Stimulated activated CD8-positive, alpha-beta memory T cell treated with anti-CD3 and anti-CD28 coated beads, Interleukin-7, amount 100 ng/mL, for 1 hour (primary cell): ENCODE data around the gene VCL.
"Not testable (repeated sequence)": the region's sequence is repeated elsewhere in the genome, so short reads cannot be mapped to it uniquely, and the experiment has no call there.

Experiments used
- DNase-seq, 2 donors: peaks; one replicate each; pipeline ENCODE4 v3.0.0-alpha.2; 2020; ENCODE audit warnings: low read depth in 2 of 2

Gene VCL

DNA sequence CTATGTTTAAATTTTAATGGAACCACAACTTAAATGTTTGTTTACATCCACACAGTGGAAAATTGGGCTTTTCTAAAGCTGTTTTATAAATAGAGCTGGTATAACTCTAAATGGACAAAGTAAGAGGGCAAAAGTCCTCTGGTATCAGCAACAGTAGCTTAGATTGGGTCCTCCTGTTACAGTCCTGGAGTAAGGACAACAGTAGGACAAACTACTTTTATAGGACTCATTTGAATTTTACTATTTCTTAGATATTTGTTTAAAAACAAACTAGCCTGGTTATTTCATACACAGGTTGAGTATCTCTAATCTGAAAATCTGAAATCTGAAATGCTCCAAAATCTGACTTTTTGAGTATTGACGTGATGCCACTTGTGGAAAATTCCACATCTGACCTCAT is 8.4 kb downstream of the VCL start:
- no peak for DNase-seq

DNA sequence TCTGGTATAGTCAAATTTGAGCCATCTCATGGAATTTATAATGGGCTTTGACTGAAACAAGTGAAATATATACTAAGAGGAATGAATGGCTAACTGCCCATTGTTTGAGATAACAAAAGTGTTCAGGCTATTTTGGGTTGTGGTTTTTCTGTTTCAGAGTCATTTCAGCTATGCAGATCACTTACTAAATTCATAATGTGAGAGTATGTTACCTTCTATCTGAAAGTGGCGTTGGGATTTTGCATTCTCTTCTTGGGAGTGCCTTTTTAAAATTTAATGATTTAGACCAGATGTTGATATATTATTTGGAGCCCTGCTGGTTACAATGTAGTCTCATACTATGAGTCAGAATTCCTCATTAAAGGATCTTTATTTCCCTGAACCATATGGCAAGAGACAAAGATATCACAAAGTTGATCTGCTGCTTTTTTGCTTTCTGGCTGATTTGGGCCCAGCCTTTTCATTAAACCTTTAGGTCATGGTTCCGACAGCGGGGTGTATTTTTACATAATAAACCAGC is 10.4 kb downstream of the VCL start:
- no peak for DNase-seq

DNA sequence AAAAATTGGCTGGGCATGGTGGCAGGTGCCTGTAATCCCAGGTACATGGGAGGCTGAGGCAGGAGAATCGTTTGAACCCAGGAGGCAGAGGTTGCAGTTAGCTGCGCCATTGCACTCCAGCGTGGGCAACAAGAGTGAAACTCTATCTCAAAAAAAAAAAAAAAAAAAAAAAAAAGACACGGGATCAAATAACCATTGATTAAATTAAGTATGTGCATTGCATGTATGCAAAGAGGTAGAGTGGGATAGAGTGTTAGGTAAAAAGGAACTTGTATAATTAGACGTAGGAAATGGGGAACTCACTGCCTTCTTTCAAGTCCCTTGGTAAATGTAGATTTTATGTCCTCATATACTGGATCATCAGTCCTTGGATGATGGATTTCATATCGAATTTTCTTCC is 13.1 kb downstream of the VCL start:
- no peak for DNase-seq

DNA sequence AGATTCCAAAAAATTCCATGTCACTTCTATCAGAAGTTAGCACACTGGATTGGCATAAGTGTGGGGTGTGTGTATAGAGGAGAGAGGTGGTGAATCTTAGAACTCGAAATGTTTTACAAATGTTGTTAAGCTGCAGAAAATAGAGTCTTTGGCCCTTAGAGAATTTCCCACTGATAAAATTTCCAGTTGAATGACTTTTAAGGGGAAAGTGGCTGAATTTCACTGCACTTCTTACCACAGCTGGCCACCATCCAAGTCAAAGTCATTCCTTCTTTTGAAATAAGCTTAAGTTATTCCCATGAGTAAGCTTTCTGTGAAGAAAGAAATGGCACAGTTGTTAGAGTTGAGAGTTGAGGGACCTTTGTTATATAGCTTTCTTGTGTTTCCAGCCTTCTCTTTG is 13.9 kb downstream of the VCL start:
- no peak for DNase-seq

DNA sequence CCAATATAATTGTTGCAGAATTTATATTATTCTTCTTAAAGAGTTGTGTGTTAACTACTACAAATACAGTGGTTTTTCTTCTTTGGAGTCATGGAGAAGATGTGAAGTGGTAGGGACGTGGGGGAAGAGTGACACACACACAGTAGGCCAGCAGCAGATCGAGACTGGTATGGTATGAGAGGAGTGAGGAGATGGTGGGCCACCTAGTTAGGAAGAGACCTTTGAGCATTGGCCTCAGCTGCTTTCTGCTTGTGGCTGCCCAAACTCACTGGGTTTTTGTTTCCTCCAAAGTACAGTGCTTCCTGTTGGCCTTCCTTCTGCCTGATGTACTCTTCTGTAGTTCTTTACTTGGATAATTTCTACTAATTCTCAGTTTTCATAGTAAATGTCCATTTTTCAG is 14.6 kb downstream of the VCL start:
- DNase-seq = no peak

DNA sequence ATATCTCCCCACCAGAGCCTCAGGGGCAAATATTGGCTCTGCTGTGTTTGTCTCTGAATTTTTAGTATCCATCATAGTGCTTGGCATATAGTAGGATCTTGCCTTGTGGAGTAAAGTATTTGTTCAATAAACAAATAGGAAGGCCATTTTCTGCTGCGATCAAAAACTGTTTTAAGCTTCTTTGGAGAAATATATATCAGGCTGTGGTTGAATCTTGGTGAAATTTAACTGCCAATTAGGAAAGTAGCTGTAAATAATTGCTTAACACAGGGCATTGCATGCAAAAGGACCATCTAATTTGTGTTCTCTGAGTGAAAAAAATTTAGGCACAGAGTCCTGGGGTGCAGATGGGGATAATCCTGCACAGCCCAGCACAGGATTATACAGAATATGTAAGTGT is 15.1 kb downstream of the VCL start:
- no peak for DNase-seq

DNA sequence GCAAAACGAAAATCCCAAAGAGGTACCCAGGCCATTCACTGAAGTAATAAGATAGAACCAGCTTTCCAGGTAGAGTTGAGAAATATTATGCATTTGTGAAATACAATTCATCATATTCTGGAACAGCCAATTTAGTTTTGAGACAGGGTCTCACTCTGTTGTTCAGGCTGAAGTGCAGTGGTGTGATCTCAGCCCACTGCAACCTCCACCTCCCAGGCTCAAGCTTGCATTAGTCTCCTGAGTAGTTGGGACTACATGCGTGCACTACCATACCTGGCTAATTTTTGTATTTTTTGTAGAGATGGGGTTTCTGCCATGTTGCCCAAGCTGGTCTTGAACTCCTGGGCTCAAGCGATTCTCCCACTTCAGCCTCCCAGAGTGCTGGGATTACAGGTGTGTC is 16.7 kb downstream of the VCL start:
- DNase-seq = not testable (repeated sequence)

DNA sequence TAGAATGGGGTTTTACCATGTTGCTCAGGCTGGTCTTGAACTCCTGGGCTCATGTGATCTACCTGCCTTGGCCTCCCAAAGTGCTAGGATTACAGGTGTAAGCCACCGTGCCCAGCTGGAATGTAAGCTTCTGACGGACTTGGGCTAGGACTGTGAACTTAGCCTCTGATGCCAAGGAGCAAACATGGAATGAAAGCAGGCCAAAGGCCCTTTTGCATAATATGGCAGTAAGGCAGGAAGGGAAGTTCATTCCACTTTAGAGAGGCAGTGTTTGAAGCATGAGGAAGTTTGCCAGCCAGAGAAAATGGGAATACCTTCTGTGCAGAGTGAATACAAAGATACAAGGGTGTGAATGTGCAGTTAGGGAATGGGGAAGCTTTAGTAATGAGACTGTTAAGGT is 20.3 kb downstream of the VCL start:
- DNase-seq = no peak

DNA sequence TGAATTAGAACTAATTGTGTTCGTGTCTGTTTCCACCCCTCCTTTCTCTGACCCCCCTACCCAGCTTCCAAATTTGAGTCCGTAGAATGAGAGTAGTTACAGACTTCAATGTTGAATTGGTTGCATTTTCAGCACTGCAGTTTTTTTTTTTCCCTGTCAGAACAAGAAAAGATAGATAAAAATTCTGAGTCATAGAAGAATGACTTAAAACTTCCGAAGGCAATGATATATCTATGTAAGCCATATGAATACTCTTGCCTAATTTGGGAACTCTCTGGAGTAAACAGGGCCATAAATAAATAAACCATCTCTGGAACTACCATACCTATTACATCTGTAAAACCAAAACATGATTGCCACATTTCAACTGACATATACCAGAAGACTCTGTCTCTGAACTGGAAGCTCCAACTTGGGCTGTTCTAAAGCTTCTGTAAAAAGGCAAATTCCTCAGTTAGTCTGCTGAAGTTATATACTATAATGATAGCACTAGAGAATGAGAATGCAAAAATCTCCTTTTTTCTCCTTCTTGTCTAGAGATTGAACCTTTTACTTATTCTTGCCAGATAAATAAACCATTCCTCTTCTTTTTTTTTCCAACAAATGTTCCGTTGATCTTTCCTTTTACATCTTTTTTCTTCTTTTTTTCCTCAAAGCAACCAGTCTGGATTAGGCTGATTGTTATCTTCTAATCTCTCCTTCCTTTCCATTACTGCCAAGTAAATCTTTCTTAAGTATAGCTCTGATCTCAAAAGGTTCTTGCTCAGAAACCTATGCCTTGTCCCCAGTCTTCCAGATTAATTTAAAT is 23.5 kb downstream of the VCL start:
- DNase-seq = no peak

DNA sequence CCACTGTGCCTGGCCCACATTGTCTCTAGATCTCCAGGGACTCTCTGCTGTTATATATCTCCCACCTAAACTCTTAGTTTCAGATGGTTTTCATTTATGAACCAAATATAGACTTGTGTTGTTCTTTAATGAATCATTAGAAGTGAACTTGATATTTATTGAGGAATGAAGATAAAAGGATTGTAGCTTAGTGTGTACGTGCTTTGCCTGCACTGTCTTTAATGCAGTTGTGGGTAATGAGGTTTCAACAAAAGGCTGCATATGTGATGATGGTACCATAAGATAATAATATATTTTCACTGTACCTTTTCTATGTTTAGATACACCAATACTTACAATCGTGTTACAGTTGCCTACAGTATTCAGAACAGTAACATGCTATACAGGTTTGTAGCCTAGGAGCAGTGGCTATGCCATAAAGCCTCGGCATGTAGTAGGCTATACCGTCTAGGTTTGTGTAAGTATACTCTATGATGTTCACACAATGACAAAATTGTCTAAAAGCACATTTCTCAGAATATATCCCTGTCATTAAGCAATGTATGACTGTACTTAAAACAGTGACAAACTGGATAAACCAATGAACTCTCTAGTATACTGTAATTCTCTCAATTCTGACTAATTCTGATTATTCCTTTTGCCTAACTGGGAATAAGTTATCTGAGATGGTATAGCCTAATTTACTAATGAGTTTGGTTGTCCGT is 25.2 kb downstream of the VCL start:
- no peak for DNase-seq

DNA sequence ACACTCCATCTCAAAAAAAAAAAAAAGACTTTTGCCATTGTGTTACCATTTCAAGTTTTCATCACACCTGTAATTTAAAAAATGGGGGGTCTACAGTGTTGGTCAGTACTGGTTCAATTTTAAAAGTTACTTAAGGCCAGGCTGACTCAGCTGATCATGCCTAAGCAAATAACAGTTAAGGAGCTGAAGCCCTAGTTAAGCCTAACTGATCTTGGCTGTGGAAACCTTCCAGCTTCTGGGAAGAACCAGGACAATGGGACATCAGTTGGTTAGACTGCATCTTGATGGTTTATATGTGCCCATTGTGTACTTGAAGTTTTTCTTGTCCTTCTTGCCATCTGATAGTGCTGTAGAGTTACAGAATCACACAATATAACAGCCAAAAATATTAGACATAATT is 26.7 kb downstream of the VCL start:
- no peak for DNase-seq

DNA sequence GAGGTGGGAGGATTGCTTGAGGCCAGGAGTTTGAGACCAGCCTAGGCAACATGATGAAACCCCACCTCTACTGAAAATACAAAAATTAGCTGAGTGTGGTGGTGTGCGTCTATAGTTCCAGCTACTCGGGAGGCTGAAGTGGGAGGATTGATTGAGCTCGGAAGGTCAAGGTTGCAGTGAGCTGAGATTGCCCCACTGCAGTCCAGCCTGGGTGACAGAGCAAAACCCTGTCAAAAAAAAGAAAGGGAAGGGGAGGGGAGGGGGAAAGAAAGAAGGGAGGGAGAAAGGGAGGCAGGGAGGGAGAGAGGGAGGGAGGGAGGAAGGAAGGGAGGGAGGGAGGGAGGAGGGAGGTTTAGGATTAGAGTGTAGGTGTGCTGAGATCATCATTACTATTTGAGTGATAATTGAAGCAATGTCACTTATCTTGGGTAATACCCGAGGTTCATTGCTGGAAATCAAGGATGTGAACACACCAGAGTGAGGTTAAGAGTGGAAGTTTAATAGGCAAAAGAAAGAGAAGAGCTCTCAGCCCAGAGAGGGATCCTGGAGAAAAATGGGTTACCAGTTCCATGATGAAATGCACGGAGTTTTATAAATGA is 27.6 kb downstream of the VCL start:
- DNase-seq = no peak

DNA sequence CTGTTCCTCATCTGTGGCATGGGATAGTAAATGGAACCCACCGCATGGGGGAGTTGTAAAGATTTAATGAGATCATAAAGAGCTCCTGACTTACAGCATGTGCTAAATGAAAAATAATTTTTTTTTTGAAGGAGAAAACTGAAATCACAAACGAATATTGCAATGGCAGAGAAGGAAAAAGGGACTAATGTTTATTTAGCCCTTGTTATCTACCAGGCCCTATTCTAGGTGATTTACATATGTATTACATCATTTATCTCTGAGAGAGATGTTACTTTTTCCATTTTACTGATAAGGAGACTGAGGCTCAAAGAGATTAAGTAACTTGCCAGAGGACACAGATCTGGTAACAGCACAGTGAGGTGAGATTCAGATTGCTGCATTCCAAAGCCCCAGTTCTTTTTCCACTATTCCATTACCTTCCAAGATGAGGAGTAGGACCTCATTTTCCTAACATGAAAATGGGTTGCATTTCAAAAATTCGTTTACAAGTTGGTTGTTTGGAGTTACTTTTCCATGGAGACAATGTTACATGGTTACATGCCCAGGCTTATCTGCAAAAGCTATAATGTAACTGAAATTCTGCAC is 28.6 kb downstream of the VCL start:
- no peak for DNase-seq

DNA sequence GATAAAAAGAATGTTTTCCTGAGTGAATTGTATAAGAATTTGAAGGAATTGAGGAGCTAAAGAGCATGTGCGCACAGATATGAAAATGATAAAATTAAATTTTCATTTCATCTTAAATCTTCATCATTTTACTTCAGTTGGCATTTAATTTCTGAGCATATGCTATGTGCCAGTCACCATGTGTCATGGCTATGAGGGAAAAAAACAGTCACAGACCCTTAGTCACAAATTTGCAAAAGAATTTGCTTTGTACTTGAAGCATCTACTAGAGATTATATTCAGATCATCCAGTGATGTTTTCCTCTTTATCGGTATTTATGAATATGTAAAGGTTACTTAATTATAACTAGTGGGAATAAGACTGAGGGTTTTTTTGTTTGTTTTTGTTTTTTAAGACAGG is 29.8 kb downstream of the VCL start:
- DNase-seq = no peak

DNA sequence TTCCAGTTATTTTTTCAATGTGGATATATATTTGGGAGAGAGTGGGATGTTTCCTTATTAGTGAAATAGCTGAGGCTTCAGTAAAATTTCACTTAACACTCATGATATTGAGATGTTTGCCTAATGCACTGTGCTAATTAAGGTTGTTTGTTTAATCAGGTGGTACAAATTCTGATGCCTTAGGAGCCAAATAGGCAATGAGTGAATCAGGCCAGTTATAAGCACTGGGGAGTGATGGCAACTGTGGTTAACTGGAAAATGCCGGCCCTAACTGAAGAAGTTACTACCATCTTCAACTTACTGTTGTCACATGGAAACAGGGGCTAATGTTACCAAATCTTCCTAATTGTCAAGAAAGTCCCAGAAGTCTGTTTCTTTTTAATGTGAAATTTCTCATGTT is 32.0 kb downstream of the VCL start:
- DNase-seq = no peak

DNA sequence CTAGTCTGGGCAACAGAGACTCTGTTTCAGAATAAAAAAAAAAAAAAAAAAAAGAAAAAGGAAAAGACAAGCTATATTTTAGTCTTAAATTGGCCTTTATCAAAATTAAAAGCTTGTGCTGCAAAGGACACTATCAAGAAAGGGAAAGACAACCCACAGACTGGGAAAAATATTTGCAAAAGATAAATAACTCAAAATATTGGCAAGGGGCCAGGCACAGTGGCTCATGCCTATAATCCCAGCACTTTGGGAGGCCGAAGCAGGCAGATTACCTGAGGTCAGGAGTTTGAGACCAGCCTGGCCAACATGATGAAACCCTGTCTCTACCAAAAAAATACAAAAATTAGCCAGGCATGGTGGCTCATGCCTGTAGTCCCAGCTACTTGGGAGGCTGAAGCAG is 34.3 kb downstream of the VCL start:
- DNase-seq = not testable (repeated sequence)

DNA sequence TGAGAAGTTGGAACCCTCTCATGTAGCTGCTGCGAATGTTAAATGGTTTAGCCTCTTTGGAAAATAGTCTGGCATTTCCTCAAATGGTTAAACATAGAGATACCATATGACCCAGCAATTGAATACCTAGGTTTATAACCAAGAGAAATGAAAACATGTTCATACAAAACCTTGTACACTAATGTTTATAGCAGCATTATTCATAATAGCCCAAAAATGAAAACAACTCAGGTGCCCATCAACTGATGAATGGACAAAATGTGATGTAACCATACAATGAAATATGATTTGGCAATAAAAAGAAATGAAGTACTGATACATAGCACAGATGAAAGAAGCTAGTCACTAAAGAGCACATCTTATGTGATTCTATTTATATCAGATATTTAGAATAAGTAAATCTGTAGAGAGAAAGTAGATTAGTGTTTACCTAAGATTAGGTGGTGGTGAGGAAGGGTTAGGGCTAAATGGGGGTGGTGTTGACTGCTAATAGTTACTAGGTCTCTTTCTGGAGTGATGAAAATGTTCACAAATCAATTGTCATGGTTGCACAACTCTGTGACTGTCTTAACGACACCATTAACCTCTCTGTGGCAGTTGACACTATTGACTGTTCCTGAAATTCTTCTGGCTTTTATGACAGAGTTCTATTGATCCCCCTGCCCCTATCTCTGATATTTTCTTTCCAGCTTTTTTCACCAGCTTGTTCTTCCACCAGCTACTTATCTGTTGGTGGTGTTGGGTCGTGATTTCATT is 35.2 kb downstream of the VCL start:
- no peak for DNase-seq

DNA sequence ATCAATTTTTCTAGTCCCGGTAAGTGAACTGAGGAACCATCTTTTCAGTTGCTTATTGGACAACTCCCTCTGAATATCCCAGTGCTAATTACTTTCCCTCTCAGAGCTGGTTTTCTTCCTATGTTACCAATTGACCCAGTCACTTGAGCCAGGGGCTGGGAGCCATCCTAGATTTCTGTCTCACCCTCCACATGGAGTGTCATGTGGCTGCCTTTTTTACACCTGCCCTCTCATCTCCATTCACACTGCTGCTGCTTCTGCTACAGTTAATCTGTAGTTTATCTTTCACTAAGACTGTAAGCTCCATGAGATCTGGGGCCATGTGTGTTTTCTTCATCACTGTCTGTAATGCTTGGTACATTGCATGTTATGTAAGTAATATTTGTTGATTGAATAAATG is 35.8 kb downstream of the VCL start:
- DNase-seq = no peak

DNA sequence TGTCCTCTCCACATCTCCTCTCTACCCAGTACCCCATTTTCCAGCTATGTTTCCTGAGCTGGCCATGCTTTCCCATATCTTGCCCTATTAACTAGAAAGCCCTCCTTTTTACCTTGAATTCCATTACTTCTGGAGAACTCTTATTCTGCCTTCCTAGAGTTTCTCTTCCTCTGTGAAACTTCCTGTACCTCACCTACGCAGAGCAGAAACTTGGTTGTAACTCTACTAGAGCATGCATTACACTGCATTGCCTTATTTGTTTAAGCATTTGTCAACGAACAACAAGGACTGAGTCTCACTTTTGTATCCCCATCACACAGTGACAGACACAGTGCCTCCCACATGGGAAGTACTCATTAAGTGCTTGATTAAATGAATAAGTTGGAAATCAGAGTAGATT is 36.4 kb downstream of the VCL start:
- no peak for DNase-seq

DNA sequence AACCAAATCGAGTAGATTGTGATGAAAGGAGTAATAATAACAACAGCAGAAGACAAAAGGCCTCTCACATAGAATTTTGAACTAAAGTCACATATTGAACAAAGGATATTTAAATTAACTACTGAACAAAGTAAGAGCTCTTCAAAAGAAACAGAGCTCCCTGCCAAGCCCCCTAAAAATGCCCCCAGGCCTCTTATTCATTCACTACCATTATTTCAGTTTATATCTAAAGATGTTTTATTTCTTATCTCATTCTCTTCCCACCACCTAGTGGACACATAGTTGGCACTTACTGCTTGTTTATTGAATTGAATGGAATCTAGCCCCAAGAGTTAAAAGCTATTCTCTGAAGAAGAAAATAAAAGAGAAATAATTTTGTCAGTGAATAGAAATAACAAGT is 37.4 kb downstream of the VCL start:
- no peak for DNase-seq

DNA sequence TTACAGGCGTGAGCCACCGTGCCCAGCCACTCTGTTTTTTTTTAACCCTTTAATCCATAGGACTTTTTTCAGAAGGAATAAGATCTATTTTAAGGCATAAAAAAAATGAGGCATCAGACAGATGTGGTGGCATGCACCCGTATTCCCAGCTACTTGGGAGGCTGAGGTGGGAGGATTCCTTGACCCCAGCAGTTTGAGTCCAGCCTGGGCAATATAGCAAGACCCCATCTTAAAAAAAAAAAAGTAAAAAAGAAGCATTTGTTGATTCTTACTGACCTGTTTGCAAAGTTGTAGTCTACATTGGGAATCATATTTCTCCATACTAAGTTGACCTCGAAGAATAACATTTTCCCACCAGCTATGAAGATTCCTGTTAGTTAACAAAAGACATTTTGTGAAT is 38.6 kb downstream of the VCL start:
- no peak for DNase-seq
